ENCODE measurements around the gene MGAT1.

DNA sequence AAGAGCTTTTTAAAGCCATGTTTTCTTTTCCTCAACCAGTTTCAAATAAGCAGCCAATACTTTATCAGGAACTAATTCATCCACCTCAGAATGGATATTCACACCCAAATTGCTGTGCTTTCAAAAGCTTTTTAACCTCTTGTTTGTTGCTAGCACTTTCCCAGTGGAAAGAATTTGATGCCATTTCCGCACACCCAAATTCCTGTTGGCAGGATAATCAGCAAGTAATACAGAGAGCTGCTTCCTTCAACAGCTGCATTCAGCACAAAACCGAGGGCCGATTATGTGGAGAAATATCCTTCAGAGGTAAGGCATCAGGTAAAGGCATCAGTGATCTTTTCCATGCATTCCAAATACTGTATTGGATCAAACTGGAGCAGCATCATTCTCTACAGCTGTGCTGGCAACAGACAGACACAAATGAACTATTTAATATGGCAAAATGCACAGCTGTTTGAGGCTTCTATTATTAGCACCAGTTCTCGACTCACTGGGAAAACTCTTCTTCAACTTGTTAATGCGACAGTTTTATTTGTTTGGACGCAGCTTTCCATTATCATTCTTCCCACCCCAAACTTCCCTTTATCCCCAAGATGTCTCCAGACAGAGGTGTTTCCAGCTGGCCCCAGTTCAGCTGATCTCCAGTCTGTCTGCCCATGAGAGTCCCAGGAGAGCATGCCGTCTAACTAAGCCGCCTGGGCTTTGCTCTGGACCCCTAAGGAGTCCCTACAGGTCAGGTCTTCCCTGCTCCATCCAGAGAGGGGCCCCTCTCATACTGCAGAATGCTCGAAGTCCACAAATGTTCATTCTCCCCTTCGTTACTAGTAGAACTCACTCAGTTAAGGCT lies 22.2 kb upstream of the MGAT1 start:
- TF ChIP-seq, protein P1, sequence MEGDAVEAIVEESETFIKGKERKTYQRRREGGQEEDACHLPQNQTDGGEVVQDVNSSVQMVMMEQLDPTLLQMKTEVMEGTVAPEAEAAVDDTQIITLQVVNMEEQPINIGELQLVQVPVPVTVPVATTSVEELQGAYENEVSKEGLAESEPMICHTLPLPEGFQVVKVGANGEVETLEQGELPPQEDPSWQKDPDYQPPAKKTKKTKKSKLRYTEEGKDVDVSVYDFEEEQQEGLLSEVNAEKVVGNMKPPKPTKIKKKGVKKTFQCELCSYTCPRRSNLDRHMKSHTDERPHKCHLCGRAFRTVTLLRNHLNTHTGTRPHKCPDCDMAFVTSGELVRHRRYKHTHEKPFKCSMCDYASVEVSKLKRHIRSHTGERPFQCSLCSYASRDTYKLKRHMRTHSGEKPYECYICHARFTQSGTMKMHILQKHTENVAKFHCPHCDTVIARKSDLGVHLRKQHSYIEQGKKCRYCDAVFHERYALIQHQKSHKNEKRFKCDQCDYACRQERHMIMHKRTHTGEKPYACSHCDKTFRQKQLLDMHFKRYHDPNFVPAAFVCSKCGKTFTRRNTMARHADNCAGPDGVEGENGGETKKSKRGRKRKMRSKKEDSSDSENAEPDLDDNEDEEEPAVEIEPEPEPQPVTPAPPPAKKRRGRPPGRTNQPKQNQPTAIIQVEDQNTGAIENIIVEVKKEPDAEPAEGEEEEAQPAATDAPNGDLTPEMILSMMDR (IDR thresholded peaks at IDR 0.05): no peak
- no peak for TF ChIP-seq POLR2A (IDR thresholded peaks at IDR 0.05)

Data from lower leg skin (tissue), 3 donors.